SH-SY5Y (cell line): ENCODE measurements around the gene AGAP1.

Experiments
- GATA2 ChIP-seq: IDR thresholded peaks from 2 replicates; pipeline ENCODE4 v1.6.1; 2011; ENCODE audit warnings: mild to moderate bottlenecking, low read depth, low read length
- GATA3 ChIP-seq: IDR thresholded peaks from 2 replicates; pipeline ENCODE4 v1.6.1; 2011; ENCODE audit warnings: low read depth, mild to moderate bottlenecking, low read length, moderate library complexity

The AGAP1 gene

GRCh38 chr2:235647264-235647663, 153.4 kb downstream of the AGAP1 start:
- TF ChIP-seq GATA3 (no peak), GATA2 (no peak)

- TF ChIP-seq GATA2 (no peak), GATA3 (no peak)
Measured at GRCh38 chr2:235647877-235648276, 154.0 kb downstream of the AGAP1 start.

GRCh38 chr2:235649418-235649817, 155.6 kb downstream of the AGAP1 start:
- TF ChIP-seq GATA2, result no peak
- TF ChIP-seq GATA3, result no peak

DNA sequence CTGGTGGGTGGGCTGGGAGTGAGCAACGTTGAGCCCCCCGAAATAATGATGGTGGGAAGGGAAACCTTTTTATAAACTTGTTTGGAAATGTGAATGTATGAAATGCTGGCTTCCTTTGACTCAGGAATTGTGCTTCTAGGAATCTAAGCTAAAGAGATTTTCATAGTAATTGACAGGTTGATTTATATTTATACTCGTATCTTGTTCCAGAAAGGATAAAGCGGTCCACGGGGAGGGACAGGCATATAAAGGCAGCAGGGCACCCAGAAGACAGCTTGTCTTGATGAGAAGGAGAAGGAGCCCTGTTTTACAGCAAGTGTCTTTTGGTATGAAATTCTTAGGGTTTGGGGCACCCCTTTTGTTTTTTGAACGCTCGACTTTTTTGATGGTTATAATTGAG, 157.8 kb downstream of the AGAP1 start:
- TF ChIP-seq GATA3 (no peak), GATA2 (no peak)

DNA sequence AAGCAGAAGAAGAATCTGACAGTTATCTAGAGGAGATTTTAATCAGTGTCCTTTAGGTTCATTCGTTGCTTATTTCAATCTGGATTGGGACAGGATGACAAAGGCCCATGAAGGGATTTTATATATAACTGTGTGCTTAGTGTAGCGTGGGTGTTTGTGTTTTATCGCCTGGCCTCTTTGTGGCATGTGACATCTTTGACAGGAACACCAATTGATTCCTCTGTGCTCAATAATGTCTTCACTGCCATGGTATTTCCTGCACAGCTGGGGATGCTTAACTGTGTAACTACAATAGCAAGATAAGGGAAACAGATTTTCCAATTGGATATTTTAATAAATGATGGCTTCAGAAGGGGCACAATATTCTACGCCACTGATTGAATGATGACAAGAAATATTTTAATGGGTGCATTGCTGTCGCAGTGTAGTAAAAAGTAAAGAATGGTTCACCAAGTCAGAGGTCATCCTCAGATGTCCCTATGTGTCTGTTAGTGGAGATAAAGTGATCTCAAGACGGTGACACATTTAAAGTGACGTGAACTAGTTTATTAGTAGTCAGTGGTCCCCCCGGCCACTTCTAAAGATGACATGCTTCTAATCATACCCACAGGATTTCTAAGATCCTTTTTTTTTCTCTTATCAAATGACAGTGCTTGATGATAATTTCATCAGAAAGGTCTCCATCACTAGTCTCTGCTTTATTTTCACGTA, 160.4 kb downstream of the AGAP1 start:
- TF ChIP-seq GATA3 (no peak), GATA2 (peak; percentile 18; the same call in 1 of the 2 replicates)

DNA sequence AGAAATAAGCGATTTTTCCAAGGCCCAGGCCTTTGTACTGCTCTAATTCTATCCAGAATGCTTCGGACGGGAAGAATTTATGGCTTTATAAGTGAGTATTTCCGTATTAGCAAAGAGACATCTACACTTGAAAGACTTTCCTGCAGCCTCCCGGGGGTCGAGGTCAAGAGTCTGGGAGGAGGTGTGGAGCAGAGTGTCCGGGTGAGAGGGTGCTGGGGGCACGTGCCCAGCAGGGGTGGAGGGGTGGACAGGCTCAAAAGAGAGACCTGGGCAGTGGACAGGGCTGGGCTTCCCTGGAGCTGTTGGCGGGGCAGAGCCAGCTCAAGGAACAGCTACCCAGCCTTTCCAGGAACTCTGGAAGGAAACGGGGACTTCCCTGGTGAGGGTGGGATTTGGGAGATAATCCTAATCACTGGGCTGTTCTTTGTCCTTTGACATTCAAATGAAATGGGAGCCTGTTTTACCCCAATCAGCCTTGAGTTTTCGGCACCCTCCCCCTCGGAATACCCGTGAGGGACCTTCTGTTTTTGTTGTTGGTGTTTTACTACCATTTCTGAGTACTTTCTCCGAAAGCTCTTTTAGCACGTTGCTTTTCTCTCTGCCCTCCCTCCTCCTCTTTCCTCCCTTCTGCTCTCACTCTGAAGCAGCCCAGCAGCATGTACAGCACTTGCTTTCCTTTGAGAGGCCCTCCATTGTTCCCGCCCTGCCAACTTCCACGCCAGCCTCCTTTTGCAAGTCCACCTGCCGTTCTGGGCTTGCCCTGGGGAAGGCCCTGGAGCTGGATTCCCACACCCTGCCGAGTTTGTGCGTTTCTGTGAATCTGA, 164.7 kb downstream of the AGAP1 start:
- TF ChIP-seq GATA2 (no peak), GATA3 (no peak)

DNA sequence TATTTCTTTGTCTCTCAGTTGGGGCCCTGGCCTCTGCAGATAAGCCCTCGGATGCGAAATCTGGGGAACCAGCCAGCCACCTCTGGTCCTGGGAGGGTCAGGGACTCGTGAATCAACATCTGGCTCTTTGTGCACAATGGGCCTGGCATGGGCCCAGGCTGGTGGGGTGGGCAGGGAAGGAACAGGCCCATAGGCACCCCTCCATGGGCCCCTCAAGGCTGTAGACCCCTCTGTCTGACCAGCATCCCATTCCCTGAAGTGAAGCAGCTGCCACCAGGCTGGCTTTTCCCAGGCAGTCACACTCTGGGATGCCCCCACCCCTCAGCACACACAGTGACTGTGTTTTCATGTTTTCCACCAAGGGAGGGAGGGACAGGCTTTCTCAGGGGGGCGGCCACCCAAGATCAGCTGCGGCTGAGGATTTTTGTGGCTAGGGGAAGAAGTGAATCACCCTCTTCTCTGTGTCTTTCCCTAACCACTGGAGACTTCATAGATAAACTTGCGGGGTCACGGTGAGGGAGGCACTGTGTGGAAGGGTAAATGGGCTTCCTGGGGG, 166.0 kb downstream of the AGAP1 start:
- no peak for TF ChIP-seq GATA2
- no peak for TF ChIP-seq GATA3

- TF ChIP-seq GATA2 (peak; percentile 88), GATA3 (0 out of 2 replicates have a peak, but pooled peaks have one; percentile 43)
Measured at GRCh38 chr2:235660484-235661082, 166.7 kb downstream of the AGAP1 start.

GRCh38 chr2:235661167-235661937, 167.5 kb downstream of the AGAP1 start:
- TF ChIP-seq GATA3 (no peak), GATA2 (no peak)

DNA sequence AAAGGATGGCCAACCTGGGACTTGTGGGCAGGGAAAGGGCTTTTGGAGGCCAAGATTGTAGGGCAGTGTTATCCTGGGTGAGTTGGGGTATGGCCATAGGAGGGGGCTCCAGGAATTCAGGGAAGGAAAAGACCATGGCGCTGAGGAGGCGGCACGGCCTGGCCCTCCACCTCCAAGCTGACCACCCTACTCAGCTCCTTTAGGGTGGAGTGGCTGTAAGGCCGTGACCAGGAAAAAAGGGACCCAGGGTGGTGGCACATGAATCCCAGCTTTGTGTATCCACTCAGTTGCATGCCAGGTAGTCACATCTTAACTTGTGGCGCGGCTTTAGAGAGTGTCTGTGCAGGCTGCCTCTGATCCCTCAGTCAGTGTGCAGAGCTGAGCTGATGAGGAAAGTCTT, 168.1 kb downstream of the AGAP1 start:
- no peak for TF ChIP-seq GATA3

- TF ChIP-seq GATA3 (no peak), GATA2 (no peak)
Measured at GRCh38 chr2:235663875-235664274, 170.0 kb downstream of the AGAP1 start.

GRCh38 chr2:235665661-235666212, 171.9 kb downstream of the AGAP1 start:
- TF ChIP-seq GATA2, result 0 out of 2 replicates have a peak, but pooled peaks have one; percentile 29
- TF ChIP-seq GATA3, result no peak

- TF ChIP-seq GATA3, result no peak
- TF ChIP-seq GATA2, result no peak
Measured at GRCh38 chr2:235666213-235666781, 172.5 kb downstream of the AGAP1 start.
